C4-2B (cell line): ENCODE results near the gene WDFY2.

Experiments
- CTCF ChIP-seq: fragments of 450-650 bp; conservative IDR thresholded peaks from 2 replicates; pipeline ENCODE4 v1.5.1; 2017; ENCODE audit warnings: mild to moderate bottlenecking
- ZFX ChIP-seq: fragments of 450-650 bp; IDR thresholded peaks from 2 replicates; pipeline ENCODE4 v1.6.1; 2017

GRCh38 chr13:51717786-51718398 is 133.6 kb downstream of the WDFY2 start:
- TF ChIP-seq CTCF (no peak), ZFX (no peak)
